ENCODE measurements around the gene MTG2.

MTG2 gene

GRCh38 chr20:62208061-62208794 is 25.4 kb downstream of the MTG2 start:
- DNase-seq = no peak

GRCh38 chr20:62208795-62209755 is 26.2 kb downstream of the MTG2 start:
- no peak for DNase-seq

GRCh38 chr20:62209850-62210495 is 27.1 kb downstream of the MTG2 start:
- DNase-seq = no peak

- DNase-seq = no peak
Observed at GRCh38 chr20:62210496-62210855, 27.6 kb downstream of the MTG2 start.

- DNase-seq = no peak
Observed at GRCh38 chr20:62211216-62211615, 28.4 kb downstream of the MTG2 start.

GRCh38 chr20:62211769-62212288 is 29.0 kb downstream of the MTG2 start:
- DNase-seq = no peak

GRCh38 chr20:62212299-62212698 is 29.5 kb downstream of the MTG2 start:
- no peak for DNase-seq

GRCh38 chr20:62214067-62214466 is 31.2 kb downstream of the MTG2 start:
- no peak for DNase-seq

GRCh38 chr20:62215020-62215990 is 32.5 kb downstream of the MTG2 start:
- DNase-seq = no peak

GRCh38 chr20:62215991-62216635 is 33.3 kb downstream of the MTG2 start:
- DNase-seq = no peak

- DNase-seq = no peak
Observed at GRCh38 chr20:62216636-62217566, 34.1 kb downstream of the MTG2 start.

GRCh38 chr20:62217913-62218773 is 35.3 kb downstream of the MTG2 start:
- no peak for DNase-seq

GRCh38 chr20:62219101-62219991 is 36.5 kb downstream of the MTG2 start:
- DNase-seq = no peak

GRCh38 chr20:62219992-62220665 is 37.3 kb downstream of the MTG2 start, which contains the start of gene HRH3:
Gene HRH3, minus strand, starts transcription at chr20:62220278. Its CDS starts 308 bp downstream, at chr20:62219970.
- DNase-seq = peak; percentile 24

GRCh38 chr20:62220666-62221568 is 38.1 kb downstream of the MTG2 start:
- no peak for DNase-seq

GRCh38 chr20:62222266-62222850 is 39.5 kb downstream of the MTG2 start:
- DNase-seq = no peak
